Measurements from ENCODE around the gene ZFAND6. TPM values are rescaled to one million over a fixed set of nuclear protein-coding genes. Genes with fewer than 3 reads are reported as not detected.
"Not testable (repeated sequence)": the region's sequence is repeated elsewhere in the genome, so short reads cannot be mapped to it uniquely, and the experiment has no call there.

The ZFAND6 gene
- total RNA-seq, 1 experiment from 2014 or later: 57.6 TPM

GRCh38 chr15:80019168-80019745 is 40.2 kb upstream of the ZFAND6 start:
- Mint-ChIP-seq H3K4me1 (ENCODE audit: insufficient read depth, unreplicated experiment) (peaks cover 4% of the 10 kb centered on the region), H3K36me3 (ENCODE audit: insufficient read depth, unreplicated experiment) (no peaks in the 10 kb centered on the region), H3K9me3 (ENCODE audit: unreplicated experiment) (peaks cover 6% of the 10 kb centered on the region), H3K4me3 (ENCODE audit: unreplicated experiment) (no peak overlapping the region), H3K27ac (ENCODE audit: low read depth, unreplicated experiment) (no peak overlapping the region), H3K27me3 (ENCODE audit: insufficient read depth, unreplicated experiment) (peaks cover 10% of the 10 kb centered on the region)
- no TSS peak for BruUV-seq (replicated peaks)
- DNase-seq (ENCODE audit: unreplicated experiment): no peak
- intact Hi-C loops (cut with micrococcal nuclease): no loop called here
- ChIA-PET CTCF (no interaction called here), POLR2A (no interaction called here)
- TF ChIP-seq CTCF (IDR thresholded peaks at IDR 0.05; ENCODE audit: unreplicated experiment): no peak

GRCh38 chr15:80020149-80020548 is 39.3 kb upstream of the ZFAND6 start:
- H3K4me3 Mint-ChIP-seq (ENCODE audit: unreplicated experiment); H3K27ac Mint-ChIP-seq (ENCODE audit: low read depth, unreplicated experiment); POLR2A ChIA-PET; DNase-seq (ENCODE audit: unreplicated experiment); H3K4me1 Mint-ChIP-seq (ENCODE audit: insufficient read depth, unreplicated experiment); BruUV-seq (replicated peaks); intact Hi-C loops (cut with micrococcal nuclease); H3K36me3 Mint-ChIP-seq (ENCODE audit: insufficient read depth, unreplicated experiment); H3K9me3 Mint-ChIP-seq (ENCODE audit: unreplicated experiment): not testable (repeated sequence)
- peaks cover 10% of the 10 kb centered on the region for H3K27me3 Mint-ChIP-seq (ENCODE audit: insufficient read depth, unreplicated experiment)
- CTCF ChIA-PET: interaction anchor here (0.6 to 0.9 kb wide), 2 partner anchors 156 to 252 kb away, joined by 3 to 4 read pairs; no protein-coding TSS in a partner anchor

GRCh38 chr15:80020731-80021130 is 38.7 kb upstream of the ZFAND6 start:
- peaks cover 4% of the 10 kb centered on the region for H3K4me1 Mint-ChIP-seq (ENCODE audit: insufficient read depth, unreplicated experiment)
- no peaks in the 10 kb centered on the region for H3K9me3 Mint-ChIP-seq (ENCODE audit: unreplicated experiment)
- H3K4me3 Mint-ChIP-seq (ENCODE audit: unreplicated experiment): no peak overlapping the region
- TF ChIP-seq CTCF (IDR thresholded peaks at IDR 0.05; ENCODE audit: unreplicated experiment): no peak
- BruUV-seq (replicated peaks): no TSS peak
- intact Hi-C loops (cut with micrococcal nuclease): no loop called here
- H3K27me3 Mint-ChIP-seq (ENCODE audit: insufficient read depth, unreplicated experiment): peaks cover 10% of the 10 kb centered on the region
- no peaks in the 10 kb centered on the region for H3K36me3 Mint-ChIP-seq (ENCODE audit: insufficient read depth, unreplicated experiment)
- POLR2A ChIA-PET: no interaction called here
- DNase-seq (ENCODE audit: unreplicated experiment): no peak
- H3K27ac Mint-ChIP-seq (ENCODE audit: low read depth, unreplicated experiment): no peak overlapping the region
- CTCF ChIA-PET: interaction anchor here (0.9 kb wide), 1 partner anchor 155 kb away, joined by 4 read pairs; no protein-coding TSS in a partner anchor

GRCh38 chr15:80026310-80026709 is 33.2 kb upstream of the ZFAND6 start:
- H3K27ac Mint-ChIP-seq (ENCODE audit: low read depth, unreplicated experiment): no peak overlapping the region
- peaks cover 8% of the 10 kb centered on the region for H3K9me3 Mint-ChIP-seq (ENCODE audit: unreplicated experiment)
- TF ChIP-seq CTCF (IDR thresholded peaks at IDR 0.05; ENCODE audit: unreplicated experiment): no peak
- ChIA-PET POLR2A (no interaction called here), CTCF (no interaction called here)
- no peak overlapping the region for H3K4me3 Mint-ChIP-seq (ENCODE audit: unreplicated experiment)
- DNase-seq (ENCODE audit: unreplicated experiment): no peak
- no peaks in the 10 kb centered on the region for H3K36me3 Mint-ChIP-seq (ENCODE audit: insufficient read depth, unreplicated experiment)
- peaks cover 5% of the 10 kb centered on the region for H3K4me1 Mint-ChIP-seq (ENCODE audit: insufficient read depth, unreplicated experiment)
- intact Hi-C loops (cut with micrococcal nuclease): no loop called here
- BruUV-seq (replicated peaks): no TSS peak
- peaks cover 10% of the 10 kb centered on the region for H3K27me3 Mint-ChIP-seq (ENCODE audit: insufficient read depth, unreplicated experiment)

GRCh38 chr15:80026754-80027153 is 32.7 kb upstream of the ZFAND6 start:
- CTCF ChIA-PET: no interaction called here
- POLR2A ChIA-PET: no interaction called here
- H3K9me3 Mint-ChIP-seq (ENCODE audit: unreplicated experiment): peaks cover 8% of the 10 kb centered on the region
- H3K27ac Mint-ChIP-seq (ENCODE audit: low read depth, unreplicated experiment): no peak overlapping the region
- no peak for TF ChIP-seq CTCF (IDR thresholded peaks at IDR 0.05; ENCODE audit: unreplicated experiment)
- no peak for DNase-seq (ENCODE audit: unreplicated experiment)
- H3K4me1 Mint-ChIP-seq (ENCODE audit: insufficient read depth, unreplicated experiment): peaks cover 9% of the 10 kb centered on the region
- peaks cover 10% of the 10 kb centered on the region for H3K27me3 Mint-ChIP-seq (ENCODE audit: insufficient read depth, unreplicated experiment)
- H3K36me3 Mint-ChIP-seq (ENCODE audit: insufficient read depth, unreplicated experiment): no peaks in the 10 kb centered on the region
- no peak overlapping the region for H3K4me3 Mint-ChIP-seq (ENCODE audit: unreplicated experiment)
- intact Hi-C loops (cut with micrococcal nuclease): no loop called here
- no TSS peak for BruUV-seq (replicated peaks)

Measured in MCF 10A (cell line).